Measurements from ENCODE around the gene LRMDA.

The LRMDA gene

GRCh38 chr10:75858339-75858738, 426.9 kb downstream of the LRMDA start:
- no peaks in the 10 kb centered on the region for H3K9me3 ChIP-seq (ENCODE audit: control insufficient read depth, insufficient read depth, low read depth, low read length)
- no peak overlapping the region for H3K27ac ChIP-seq (ENCODE audit: extremely low read depth, low read depth, low read length)
- no peaks in the 10 kb centered on the region for H3K4me1 ChIP-seq (ENCODE audit: control insufficient read depth, insufficient read depth, low read length)
- no peak overlapping the region for H3K4me3 ChIP-seq (ENCODE audit: low read depth, low read length)
- POLR2A ChIA-PET, result interaction anchor here (0.5 kb wide), 1 partner anchor 327 kb away, joined by 5 read pairs; no protein-coding TSS in a partner anchor
- no peaks in the 10 kb centered on the region for H3K36me3 ChIP-seq (ENCODE audit: control insufficient read depth in 2 of 2, insufficient read depth in 1 of 2, low read length in 2 of 2)
- CTCF ChIA-PET, result no interaction called here
- TF ChIP-seq ZNF138 (tag by site-specific recombination; IDR thresholded peaks at IDR 0.05; ENCODE audit: borderline replicate concordance), result no peak
- no peak for TF ChIP-seq PRDM6 (tag by site-specific recombination; IDR thresholded peaks at IDR 0.05)
- no peak for TF ChIP-seq ZNF37A (tag by site-specific recombination; IDR thresholded peaks at IDR 0.05)
- no peak for TF ChIP-seq ZNF274 (IDR thresholded peaks at IDR 0.05; ENCODE audit: low read length)
- no peak for TF ChIP-seq ZNF274 (tag by site-specific recombination; IDR thresholded peaks at IDR 0.05; ENCODE audit: borderline replicate concordance)
- no peak for TF ChIP-seq ZNF132 (tag by site-specific recombination; IDR thresholded peaks at IDR 0.05; ENCODE audit: borderline replicate concordance)
- peak; percentile 62 for TF ChIP-seq SCRT2 (tag by site-specific recombination; IDR thresholded peaks at IDR 0.05)
- TF ChIP-seq SCRT1 (tag by site-specific recombination; IDR thresholded peaks at IDR 0.05; ENCODE audit: borderline replicate concordance), result peak; percentile 43; the same call in 1 of the 2 replicates
- TF ChIP-seq ZNF391 (tag by site-specific recombination; IDR thresholded peaks at IDR 0.05; ENCODE audit: borderline replicate concordance, low read depth), result no peak
- peak; percentile 40; the same call in 1 of the 2 replicates for TF ChIP-seq ZNF664 (tag by site-specific recombination; IDR thresholded peaks at IDR 0.05)

- no peak for TF ChIP-seq ZNF530 (tag by site-specific recombination; IDR thresholded peaks at IDR 0.05; ENCODE audit: low read depth)
- no peak for TF ChIP-seq ZNF707 (tag by site-specific recombination; IDR thresholded peaks at IDR 0.05)
- TF ChIP-seq ZNF624 (tag by site-specific recombination; IDR thresholded peaks at IDR 0.05), result no peak
- no peak for TF ChIP-seq GLIS2 (tag by site-specific recombination; IDR thresholded peaks at IDR 0.05)
- TF ChIP-seq IKZF3 (tag by site-specific recombination; IDR thresholded peaks at IDR 0.05), result no peak
- no peaks in the 10 kb centered on the region for H3K9me3 ChIP-seq (ENCODE audit: control insufficient read depth, insufficient read depth, low read depth, low read length)
- ChIA-PET POLR2A (no interaction called here), CTCF (no interaction called here)
- no peak overlapping the region for H3K4me3 ChIP-seq (ENCODE audit: low read depth, low read length)
- no peak overlapping the region for H3K27ac ChIP-seq (ENCODE audit: extremely low read depth, low read depth, low read length)
- H3K36me3 ChIP-seq (ENCODE audit: control insufficient read depth in 2 of 2, insufficient read depth in 1 of 2, low read length in 2 of 2), result no peaks in the 10 kb centered on the region
- no peaks in the 10 kb centered on the region for H3K4me1 ChIP-seq (ENCODE audit: control insufficient read depth, insufficient read depth, low read length)
Observed at GRCh38 chr10:75859141-75859540, 427.7 kb downstream of the LRMDA start.

GRCh38 chr10:75860009-75860408, 428.6 kb downstream of the LRMDA start:
- Histone ChIP-seq H3K4me1 (ENCODE audit: control insufficient read depth, insufficient read depth, low read length) (no peaks in the 10 kb centered on the region), H3K36me3 (ENCODE audit: control insufficient read depth in 2 of 2, insufficient read depth in 1 of 2, low read length in 2 of 2) (no peaks in the 10 kb centered on the region), H3K4me3 (ENCODE audit: low read depth, low read length) (no peak overlapping the region), H3K9me3 (ENCODE audit: control insufficient read depth, insufficient read depth, low read depth, low read length) (no peaks in the 10 kb centered on the region), H3K27ac (ENCODE audit: extremely low read depth, low read depth, low read length) (no peak overlapping the region)
- CTCF ChIA-PET, result no interaction called here
- POLR2A ChIA-PET, result no interaction called here
- no peak for TF ChIP-seq OSR2 (tag by site-specific recombination; IDR thresholded peaks at IDR 0.05)
- no peak for TF ChIP-seq SP3 (tag by site-specific recombination; IDR thresholded peaks at IDR 0.05)
- TF ChIP-seq ATF2 (tag by site-specific recombination; IDR thresholded peaks at IDR 0.05; ENCODE audit: low read depth), result no peak
- no peak for TF ChIP-seq ZNF140 (tag by site-specific recombination; IDR thresholded peaks at IDR 0.05)
- no peak for TF ChIP-seq GLI2 (tag by site-specific recombination; IDR thresholded peaks at IDR 0.05; ENCODE audit: borderline replicate concordance, low read depth)
- no peak for TF ChIP-seq ZNF670 (tag by site-specific recombination; IDR thresholded peaks at IDR 0.05; ENCODE audit: low read depth)
- no peak for TF ChIP-seq ZNF157 (tag by site-specific recombination; IDR thresholded peaks at IDR 0.05)
- TF ChIP-seq ZNF280C (tag by site-specific recombination; IDR thresholded peaks at IDR 0.05), result no peak
- no peak for TF ChIP-seq EGR2 (tag by site-specific recombination; IDR thresholded peaks at IDR 0.05; ENCODE audit: low read depth)
- no peak for TF ChIP-seq ZNF837 (tag by site-specific recombination; IDR thresholded peaks at IDR 0.05)
- TF ChIP-seq KLF8 (tag by site-specific recombination; IDR thresholded peaks at IDR 0.05), result no peak
- TF ChIP-seq ZNF530 (tag by site-specific recombination; IDR thresholded peaks at IDR 0.05; ENCODE audit: low read depth), result no peak
- TF ChIP-seq ZNF501 (tag by site-specific recombination; IDR thresholded peaks at IDR 0.05), result no peak
- no peak for TF ChIP-seq ZNF513 (tag by site-specific recombination; IDR thresholded peaks at IDR 0.05)
